ACHN (cell line): ENCODE data around the gene PRSS21.

Experiments
- DNase-seq: peaks from one replicate; pipeline ENCODE4 v3.0.0-alpha.2; 2015
- in situ Hi-C: cut with HindIII; loops from 2 replicates; pipeline ENCODE4 v1.10.0; 2017; ENCODE audit warnings: low sequenced_read_pairs, low pct_ligation_motif_present, low pct_unique_long_range_greater_than_20kb

Gene PRSS21

GRCh38 chr16:2854700-2855309 is 37.8 kb downstream of the PRSS21 start:
- in situ Hi-C loops, result no loop called here
- no peak for DNase-seq

GRCh38 chr16:2855536-2855935 is 38.5 kb downstream of the PRSS21 start:
- DNase-seq, result no peak
- in situ Hi-C loops, result no loop called here

- in situ Hi-C loops, result no loop called here
- no peak for DNase-seq
Measured at GRCh38 chr16:2856061-2856670, 39.1 kb downstream of the PRSS21 start.

GRCh38 chr16:2856686-2857450 is 39.8 kb downstream of the PRSS21 start:
- DNase-seq, result no peak
- in situ Hi-C loops, result no loop called here

- DNase-seq, result no peak
Measured at GRCh38 chr16:2857451-2858244, 40.6 kb downstream of the PRSS21 start, which contains the start of gene PRSS22. Gene PRSS22 (minus strand): TSS chr16:2858170. CDS start chr16:2858104, 66 bp downstream.

GRCh38 chr16:2858245-2859025 is 41.4 kb downstream of the PRSS21 start:
- DNase-seq, result peak; percentile 35

More at GRCh38 chr16:2857451-2858244, 40.6 kb downstream of the PRSS21 start, which contains the start of gene PRSS22:
- in situ Hi-C loops, result no loop called here

GRCh38 chr16:2859686-2860265 is 42.7 kb downstream of the PRSS21 start:
- DNase-seq, result no peak
- in situ Hi-C loops, result no loop called here

More at GRCh38 chr16:2858245-2859025, 41.4 kb downstream of the PRSS21 start:
- in situ Hi-C loops, result no loop called here

- in situ Hi-C loops, result no loop called here
- peak; percentile 85 for DNase-seq
Measured at GRCh38 chr16:2860826-2861567, 44.0 kb downstream of the PRSS21 start.

- DNase-seq, result no peak
- in situ Hi-C loops, result no loop called here
Measured at GRCh38 chr16:2865651-2866050, 48.6 kb downstream of the PRSS21 start.

- in situ Hi-C loops, result no loop called here
- no peak for DNase-seq
Measured at GRCh38 chr16:2866431-2866830, 49.4 kb downstream of the PRSS21 start.

- no peak for DNase-seq
- in situ Hi-C loops, result no loop called here
Measured at GRCh38 chr16:2867661-2867986, 50.6 kb downstream of the PRSS21 start.

- peak; percentile 95 for DNase-seq
- in situ Hi-C loops, result no loop called here
Measured at GRCh38 chr16:2867987-2868789, 51.2 kb downstream of the PRSS21 start.
